K562 (cell line): ENCODE measurements around the gene DGCR8. TPM values are rescaled to one million over a fixed set of nuclear protein-coding genes. Genes with fewer than 3 reads are reported as not detected.

Source experiments
- CHCHD3 ChIP-seq: fragments of 250-450 bp; sonication (Bioruptor Pico); IDR thresholded peaks from 2 replicates; pipeline ENCODE4 v2.1.2; 2022; ENCODE audit warnings: mild to moderate bottlenecking
- CREBBP ChIP-seq: IDR thresholded peaks from one replicate; pipeline ENCODE4 v1.6.1; 2012; ENCODE audit warnings: low read depth, mild to moderate bottlenecking, control low read depth, inconsistent platforms, low read length
- ETV6 ChIP-seq, 3 experiments: fragments of 150-350 bp in 1 of 3; sonication (generic) in 1 of 3; formaldehyde crosslinking in 1 of 3; IDR thresholded peaks; 2 replicates each; pipeline versions ENCODE4 v1.6.1 to v1.8.0; 2014 to 2022; ENCODE audit warnings: borderline replicate concordance in 2 of 3, low read depth in 2 of 3, antibody characterized with exemption in 1 of 3, low read length in 1 of 3, mild to moderate bottlenecking in 1 of 3, missing genetic modification reagents in 1 of 3
- FOXA1 ChIP-seq: fragments of 450-650 bp; IDR thresholded peaks from 2 replicates; pipeline ENCODE4 v1.6.1; 2016; ENCODE audit warnings: mild to moderate bottlenecking, borderline replicate concordance
- GTF3C2 ChIP-seq: IDR thresholded peaks from 3 replicates; pipeline ENCODE4 v1.6.1; 2011; ENCODE audit warnings: borderline replicate concordance, mild to moderate bottlenecking, moderate library complexity; ENCODE audit not compliant: insufficient read length; ENCODE audit errors: extremely low read depth
- IFI16 ChIP-seq: fragments of 250-450 bp; sonication (Bioruptor Pico); IDR thresholded peaks from 2 replicates; pipeline ENCODE4 v2.1.2; 2022; ENCODE audit warnings: mild to moderate bottlenecking, inconsistent platforms
- MEF2D ChIP-seq: conservative IDR thresholded peaks from 2 replicates; pipeline ENCODE4 v1.6.1; 2016; ENCODE audit warnings: low read depth, missing genetic modification characterization, missing compliant biosample characterization
- NONO ChIP-seq, 2 experiments: fragments of 200-400 bp in 1 of 2; fragments of 450-650 bp in 1 of 2; formaldehyde crosslinking in 1 of 2; IDR thresholded peaks; 2 replicates each; pipeline ENCODE4 v1.6.1; 2017; ENCODE audit warnings: low read depth in 2 of 2, mild to moderate bottlenecking in 2 of 2, moderate library complexity in 2 of 2, low read length in 1 of 2
- RCOR1 ChIP-seq, 2 experiments: IDR thresholded peaks; 2 replicates each; pipeline ENCODE4 v1.6.1; 2012; ENCODE audit warnings: low read depth in 2 of 2, low read length in 2 of 2, borderline replicate concordance in 1 of 2, improper control_type of control experiment in 1 of 2
- ZNF212 ChIP-seq: fragments of 450-650 bp; formaldehyde crosslinking; IDR thresholded peaks from 2 replicates; pipeline ENCODE4 v1.4.0; 2020; ENCODE audit warnings: mild to moderate bottlenecking
- ZNF586 ChIP-seq: fragments of 450-650 bp; formaldehyde crosslinking; conservative IDR thresholded peaks from 2 replicates; pipeline ENCODE4 v1.4.0; 2020; ENCODE audit warnings: mild to moderate bottlenecking, moderate library complexity
- polyA plus RNA-seq, 8 experiments: library from polyadenylated mRNA; depleted of rRNA in 4 of 8; stranded (reverse) in 5 of 8; unstranded in 3 of 8; fragments of >200 nt; fragmentation: Nextera tagmentation in 2 of 8; fragmentation: Illumina TruSeq in 1 of 8; extraction: Ambion mirVana in 2 of 8; extraction: Trizol in 1 of 8; gene quantifications; 2 replicates each; pipeline versions ENCODE4 v1.2.1 to v1.2.3, GENCODE V29; 2011 to 2014; ENCODE audit warnings: inconsistent platforms in 1 of 8, missing spikeins in 1 of 8
- total RNA-seq, 7 experiments: library from RNA; depleted of rRNA in 6 of 7; stranded (reverse); fragments of >200 nt in 6 of 7; fragmentation: Illumina TruSeq in 2 of 7; extraction: Trizol in 2 of 7; gene quantifications; 2 replicates each; pipeline versions ENCODE4 v1.2.1 to v1.2.3, GENCODE V29; 2011 to 2021; ENCODE audit warnings: low replicate concordance in 1 of 7

The DGCR8 gene
- total and polyA plus RNA-seq, 9 of the 15 experiments (the other 6 are each of a cell fraction or from before 2014, with no cell fraction given): 5.9 to 144 (median 80.1) TPM

GRCh38 chr22:20076627-20077172 is 3.3 kb upstream of the DGCR8 start (continued):
- TF ChIP-seq RCOR1 (IDR thresholded peaks at IDR 0.05; ENCODE audit: borderline replicate concordance in 1 of 2, low read depth in 2 of 2, low read length in 2 of 2) (peak; percentile 73 to 81; a peak in 3 of 4 replicates), ETV6 (IDR thresholded peaks at IDR 0.05; ENCODE audit: borderline replicate concordance in 1 of 2, low read depth in 2 of 2, low read length in 1 of 2) (no peak), ETV6 (CRISPR knock-in tag; IDR thresholded peaks at IDR 0.05; ENCODE audit: borderline replicate concordance) (no peak), ZNF586 (CRISPR knock-in tag) (no peak), NONO (IDR thresholded peaks at IDR 0.05; ENCODE audit: low read depth in 2 of 2, low read length in 1 of 2) (no peak), ZNF212 (CRISPR knock-in tag) (no peak), MEF2D (tag) (0 out of 2 replicates have a peak, but pooled peaks have one; percentile 42), IFI16 (CRISPR knock-in tag) (peak; percentile 52; the same call in 1 of the 2 replicates), CREBBP (no peak), FOXA1 (no peak), CHCHD3 (CRISPR knock-in tag) (0 out of 2 replicates have a peak, but pooled peaks have one; percentile 24), GTF3C2 (no peak)
